PFSK-1 (cell line): Measurements from ENCODE around the gene GSE1.

ENCODE experiments used
- FOXP2 ChIP-seq: optimal IDR thresholded peaks from 2 replicates; pipeline ENCODE3; 2011; ENCODE audit warnings: borderline replicate concordance, control low read depth, inconsistent platforms; ENCODE audit not compliant: insufficient read depth; ENCODE audit errors: extremely low read length, extremely low read depth
- POLR2AphosphoS5 ChIP-seq: IDR thresholded peaks from 2 replicates; pipeline ENCODE4 v1.6.1; 2012; ENCODE audit warnings: low read depth, mild to moderate bottlenecking, control low read depth, low read length, moderate library complexity
- REST ChIP-seq, 2 experiments: IDR thresholded peaks; 2 replicates each; pipeline versions ENCODE4 v1.6.1 to v1.8.0; 2011 to 2012; ENCODE audit warnings: low read depth in 2 of 2, low read length in 2 of 2, control low read depth in 1 of 2, inconsistent platforms in 1 of 2, mild to moderate bottlenecking in 1 of 2, moderate library complexity in 1 of 2; ENCODE audit not compliant: insufficient read depth in 1 of 2
- SIN3A ChIP-seq: IDR thresholded peaks from 2 replicates; pipeline ENCODE4 v1.6.1; 2012; ENCODE audit warnings: mild to moderate bottlenecking, low read length, moderate library complexity, borderline replicate concordance; ENCODE audit not compliant: insufficient read depth
- TAF1 ChIP-seq: IDR thresholded peaks from 2 replicates; pipeline ENCODE4 v1.6.1; 2012; ENCODE audit warnings: low read length, control low read depth, borderline replicate concordance; ENCODE audit not compliant: insufficient read depth

- TF ChIP-seq REST (IDR thresholded peaks at IDR 0.05; ENCODE audit: insufficient read depth in 1 of 2, low read depth in 2 of 2, low read length in 2 of 2) (no peak), SIN3A (no peak), POLR2AphosphoS5 (no peak), TAF1 (no peak), FOXP2 (no peak)
Observed at GRCh38 chr16:85623250-85623649, 10.1 kb downstream of the GSE1 start.
